ENCODE results near the gene ACTA1.

GRCh38 chr1:229411434-229412055 is 22.3 kb downstream of the ACTA1 start:
- TF ChIP-seq CTCF (conservative IDR thresholded peaks at IDR 0.05; ENCODE audit: low read depth, low read length) (no peak), EZH2 (IDR thresholded peaks at IDR 0.05; ENCODE audit: low read length, unreplicated experiment) (no peak), EZH2phosphoT487 (IDR thresholded peaks at IDR 0.05; ENCODE audit: borderline replicate concordance, low read length) (no peak)
